Activated CD4-positive, alpha-beta memory T cell treated with anti-CD3 and anti-CD28 coated beads for 36 hours (primary cell): ENCODE data around the gene POLR2F. TPM values are rescaled to one million over a fixed set of nuclear protein-coding genes. Genes with fewer than 3 reads are reported as not detected.

Source experiments
- CTCF ChIA-PET: fragments of 350-600 bp; sonication (Branson Sonifier 250); formaldehyde crosslinking; loops from one replicate; lab custom pipeline; 2021; ENCODE audit warnings: antibody characterized with exemption, inconsistent platforms; lab: Charles Lee
- POLR2A ChIA-PET: fragments of 350-600 bp; sonication (Branson Sonifier 250); formaldehyde crosslinking; loops from one replicate; lab custom pipeline; 2021; ENCODE audit warnings: antibody characterized with exemption; lab: Charles Lee
- DNase-seq: peaks from one replicate; pipeline ENCODE4 v3.0.0-alpha.2; 2020
- H3K27ac Mint-ChIP-seq: one replicate; pipeline ENCODE4 v1.8.0; 2021; ENCODE audit warnings: mixed read lengths
- H3K27me3 Mint-ChIP-seq: one replicate; pipeline ENCODE4 v1.8.0; 2021; ENCODE audit warnings: mixed read lengths
- H3K36me3 Mint-ChIP-seq: one replicate; pipeline ENCODE4 v1.8.0; 2021; ENCODE audit warnings: mixed read lengths
- H3K4me1 Mint-ChIP-seq: one replicate; pipeline ENCODE4 v1.8.0; 2021; ENCODE audit warnings: low read depth, mixed read lengths
- H3K4me3 Mint-ChIP-seq: one replicate; pipeline ENCODE4 v1.8.0; 2021; ENCODE audit warnings: mild to moderate bottlenecking, mixed read lengths
- H3K9me3 Mint-ChIP-seq: one replicate; pipeline ENCODE4 v1.8.0; 2021; ENCODE audit warnings: mixed read lengths
- intact Hi-C: fragments of 100-400 bp; cut with micrococcal nuclease; formaldehyde crosslinking; loops from one replicate; pipeline ENCODE4 v1.15.1; 2023
- total RNA-seq, 2 experiments: library from RNA; stranded (reverse); gene quantifications; one replicate each; pipeline ENCODE4 v1.2.3, GENCODE V29; 2021

Gene POLR2F
- total RNA-seq, 2 experiments from 2014 or later, result 67.7 to 74.9 TPM

DNA sequence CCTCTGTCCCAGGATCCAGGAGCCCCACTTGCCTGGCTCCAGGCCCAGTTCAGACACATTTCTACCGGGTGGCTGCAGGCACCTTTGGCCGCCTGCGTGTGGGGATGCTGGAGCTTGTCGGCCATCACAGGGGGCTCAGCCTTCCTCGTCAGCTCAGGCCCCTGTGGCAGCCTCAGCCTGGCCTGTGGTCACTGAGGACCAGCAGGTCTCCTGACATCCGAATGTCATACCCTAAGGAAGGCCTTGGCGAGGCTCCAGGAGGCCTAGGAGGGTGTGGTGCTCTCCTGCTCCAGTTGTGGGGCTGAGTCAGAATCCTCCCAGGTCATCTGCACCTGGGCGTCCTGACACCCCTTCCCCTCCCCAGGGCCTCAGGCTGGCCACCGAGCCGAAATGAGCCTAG lies 45.7 kb downstream of the POLR2F start:
- ChIA-PET POLR2A (no interaction called here), CTCF (no interaction called here)
- Mint-ChIP-seq H3K4me1 (no peaks in the 10 kb centered on the region), H3K27ac (no peak overlapping the region), H3K4me3 (no peak overlapping the region), H3K27me3 (no peaks in the 10 kb centered on the region), H3K36me3 (no peaks in the 10 kb centered on the region), H3K9me3 (no peaks in the 10 kb centered on the region)
- DNase-seq, result no peak
- intact Hi-C loops, result no loop called here

DNA sequence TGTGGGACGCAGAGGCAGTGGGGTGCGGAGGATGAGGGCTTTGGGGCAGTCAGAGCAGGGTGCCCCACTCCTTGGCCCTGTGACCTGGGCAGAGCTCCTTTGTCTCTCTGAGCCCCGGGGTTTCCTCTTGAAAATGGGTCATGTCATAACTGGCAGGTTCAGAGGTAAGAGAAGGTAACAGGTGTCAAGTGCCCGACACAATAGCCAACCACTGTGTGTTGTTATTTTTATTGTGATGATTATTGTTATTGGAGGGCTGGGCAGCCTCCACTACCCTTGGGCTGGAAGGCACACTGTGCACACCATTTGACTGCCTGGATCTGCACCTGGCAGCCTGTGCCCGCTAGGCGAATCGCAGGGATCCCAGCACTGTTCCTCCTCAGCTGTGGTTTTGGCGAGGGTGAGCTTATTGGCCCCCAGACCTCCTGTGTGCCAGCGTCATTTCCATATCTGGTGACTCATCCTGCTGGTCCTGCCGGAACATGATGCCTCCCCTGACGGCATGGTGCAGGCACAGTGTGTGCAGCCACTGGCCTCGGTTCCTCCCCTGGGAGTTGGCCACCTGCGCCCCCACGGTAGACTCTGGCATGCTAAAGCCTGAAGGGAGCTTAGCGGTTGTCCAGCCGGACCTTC lies 46.3 kb downstream of the POLR2F start:
- peak; percentile 11 for DNase-seq
- no peaks in the 10 kb centered on the region for H3K4me1 Mint-ChIP-seq
- POLR2A ChIA-PET, result no interaction called here
- H3K9me3 Mint-ChIP-seq, result no peaks in the 10 kb centered on the region
- CTCF ChIA-PET, result no interaction called here
- no peak overlapping the region for H3K27ac Mint-ChIP-seq
- intact Hi-C loops, result no loop called here
- no peaks in the 10 kb centered on the region for H3K27me3 Mint-ChIP-seq
- H3K4me3 Mint-ChIP-seq, result no peak overlapping the region
- H3K36me3 Mint-ChIP-seq, result no peaks in the 10 kb centered on the region

DNA sequence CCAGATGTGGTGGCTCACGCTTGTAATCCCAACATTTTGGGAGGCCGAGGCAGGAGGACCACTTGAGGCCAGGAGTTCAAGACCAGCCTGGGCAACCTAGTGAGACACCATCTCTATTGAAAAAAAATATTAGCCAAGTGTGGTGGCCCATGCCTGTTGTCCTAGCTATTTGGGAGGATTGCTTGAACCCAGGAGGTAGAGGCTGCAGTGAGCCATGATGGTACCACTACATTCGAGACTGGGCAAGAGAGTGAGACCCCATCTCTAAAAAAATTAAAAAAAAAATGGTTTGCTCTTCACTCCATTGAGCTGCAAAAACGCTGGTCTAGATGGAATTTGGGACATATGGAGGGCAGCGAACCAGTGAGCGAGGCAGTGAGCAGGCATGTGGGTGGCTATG lies 52.4 kb downstream of the POLR2F start:
- Mint-ChIP-seq H3K4me3 (no peak overlapping the region), H3K36me3 (no peaks in the 10 kb centered on the region), H3K4me1 (peaks cover 4% of the 10 kb centered on the region), H3K27me3 (no peaks in the 10 kb centered on the region), H3K9me3 (no peaks in the 10 kb centered on the region), H3K27ac (no peak overlapping the region)
- ChIA-PET POLR2A (no interaction called here), CTCF (no interaction called here)
- no peak for DNase-seq
- intact Hi-C loops, result no loop called here

DNA sequence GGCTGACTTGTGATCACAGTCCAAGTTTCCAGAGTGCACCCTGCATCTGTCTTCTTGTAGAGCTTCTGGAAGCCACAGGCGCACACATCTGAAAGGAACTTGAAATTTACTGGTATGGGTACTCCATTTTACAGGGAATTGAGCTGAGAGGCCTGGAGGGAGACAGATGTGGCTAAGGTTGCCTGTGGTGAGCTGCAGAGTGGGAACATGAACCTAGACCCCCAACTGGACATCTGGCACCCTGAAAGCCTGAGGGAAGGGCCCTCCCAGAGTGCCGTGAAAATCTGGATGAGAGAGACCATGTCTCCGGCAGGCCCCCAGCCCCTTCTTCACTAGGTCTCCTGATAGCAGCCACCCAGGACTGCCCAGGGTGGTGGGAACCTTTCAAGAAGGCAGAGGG lies 53.4 kb downstream of the POLR2F start:
- Mint-ChIP-seq H3K27ac (no peak overlapping the region), H3K36me3 (no peaks in the 10 kb centered on the region), H3K4me3 (no peak overlapping the region), H3K27me3 (no peaks in the 10 kb centered on the region), H3K4me1 (peaks cover 4% of the 10 kb centered on the region), H3K9me3 (no peaks in the 10 kb centered on the region)
- CTCF ChIA-PET, result no interaction called here
- intact Hi-C loops, result no loop called here
- POLR2A ChIA-PET, result no interaction called here
- no peak for DNase-seq

DNA sequence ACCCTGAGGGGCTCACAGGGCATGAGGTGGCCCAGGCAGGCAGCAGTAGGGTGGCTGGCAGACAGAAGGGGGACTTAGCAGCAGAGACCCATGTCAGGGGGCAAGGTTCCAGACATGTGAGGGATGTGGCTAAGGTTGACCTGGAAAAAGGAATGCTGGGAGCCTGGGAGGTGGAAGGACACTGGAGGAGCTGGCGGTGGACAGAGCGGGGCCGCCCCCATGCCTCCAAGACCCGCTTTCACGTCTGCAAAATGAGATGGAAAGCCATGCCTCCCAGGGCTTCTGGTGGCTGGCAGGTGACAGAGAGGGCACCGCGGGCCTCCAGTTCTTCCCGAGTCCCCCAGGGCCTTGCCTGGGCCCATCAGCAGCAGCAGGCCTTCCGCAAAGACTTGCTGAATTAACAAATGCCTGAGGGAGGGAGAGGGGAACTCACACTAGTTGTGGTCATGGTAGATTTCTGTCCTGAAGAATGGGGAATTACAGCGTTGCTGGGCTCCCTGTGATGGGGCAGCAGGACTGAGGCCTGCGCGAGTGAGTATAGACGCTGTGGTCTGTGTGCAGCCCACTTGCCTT lies 53.9 kb downstream of the POLR2F start:
- ChIA-PET POLR2A (no interaction called here), CTCF (no interaction called here)
- no peaks in the 10 kb centered on the region for H3K27me3 Mint-ChIP-seq

DNA sequence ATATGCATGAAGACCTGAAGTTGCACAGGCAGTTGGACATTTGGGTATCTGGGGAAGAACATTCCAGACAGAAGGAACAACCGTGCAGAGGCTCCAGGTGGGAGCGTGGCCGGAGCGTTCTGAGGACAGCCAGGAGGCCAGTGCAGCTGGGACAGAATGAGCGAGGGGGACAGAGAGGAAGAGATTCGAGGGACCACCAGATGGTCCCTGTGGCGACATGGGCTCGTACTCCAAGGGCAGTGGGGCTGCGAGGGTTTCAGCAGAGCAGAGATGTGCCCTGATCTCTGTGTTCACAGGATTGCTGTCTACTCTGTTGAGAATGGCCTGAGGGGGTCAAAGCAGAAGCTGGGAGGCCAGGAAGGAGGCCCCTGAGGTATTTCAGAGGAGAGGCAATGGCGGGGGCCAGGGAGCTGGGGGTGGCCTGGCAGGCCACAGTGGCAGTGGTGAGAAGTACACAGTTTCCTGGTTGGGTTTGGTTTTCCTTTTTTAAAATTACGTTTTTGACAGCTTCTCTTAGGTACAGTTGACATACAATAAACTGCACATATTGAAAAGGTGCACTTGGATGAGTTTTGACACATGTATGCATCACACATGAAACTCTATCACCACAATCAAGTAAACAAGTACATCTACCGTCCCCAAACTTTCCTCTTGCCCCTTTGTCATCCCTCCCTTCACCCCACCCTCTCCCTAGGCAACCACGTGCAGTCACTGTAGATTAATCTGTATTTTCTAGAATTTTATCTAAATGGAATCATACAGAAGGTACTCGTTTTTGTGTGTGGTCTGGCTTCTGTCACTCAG lies 55.7 kb downstream of the POLR2F start:
- Mint-ChIP-seq H3K27ac (no peak overlapping the region), H3K4me1 (peaks cover 4% of the 10 kb centered on the region), H3K4me3 (no peak overlapping the region), H3K36me3 (no peaks in the 10 kb centered on the region), H3K9me3 (no peaks in the 10 kb centered on the region), H3K27me3 (no peaks in the 10 kb centered on the region)
- ChIA-PET POLR2A (no interaction called here), CTCF (no interaction called here)
- DNase-seq, result no peak
- intact Hi-C loops, result no loop called here

More for the DNA sequence above, 53.9 kb downstream of the POLR2F start:
- H3K9me3 Mint-ChIP-seq, result no peaks in the 10 kb centered on the region
- no peak overlapping the region for H3K4me3 Mint-ChIP-seq
- no peaks in the 10 kb centered on the region for H3K36me3 Mint-ChIP-seq
- no peak overlapping the region for H3K27ac Mint-ChIP-seq
- DNase-seq, result no peak
- intact Hi-C loops, result no loop called here
- peaks cover 4% of the 10 kb centered on the region for H3K4me1 Mint-ChIP-seq

DNA sequence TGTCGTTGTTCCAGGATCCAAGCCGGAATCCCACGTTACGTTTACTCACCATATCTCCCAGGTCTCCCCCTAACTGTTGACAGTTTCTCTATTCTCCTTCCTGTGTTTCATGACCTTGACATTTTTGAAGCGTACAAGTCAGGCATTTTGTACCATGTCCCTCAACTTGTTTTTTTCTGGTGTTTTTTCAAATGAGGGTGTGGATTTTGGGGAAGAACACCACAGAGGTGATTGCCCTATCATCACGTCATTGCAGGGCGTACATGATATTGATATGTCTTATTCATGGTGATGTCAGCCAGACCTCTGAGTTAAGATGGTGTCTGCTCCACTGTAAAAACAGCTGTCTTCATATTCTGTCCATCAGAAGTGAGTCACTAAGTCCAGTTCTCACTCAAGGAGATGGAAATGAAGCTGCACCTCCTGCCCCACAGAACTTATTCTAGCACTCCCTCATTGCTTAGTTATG lies 59.1 kb downstream of the POLR2F start:
- Mint-ChIP-seq H3K27me3 (no peaks in the 10 kb centered on the region), H3K4me1 (peaks cover 4% of the 10 kb centered on the region), H3K36me3 (no peaks in the 10 kb centered on the region), H3K4me3 (no peak overlapping the region), H3K27ac (no peak overlapping the region), H3K9me3 (no peaks in the 10 kb centered on the region)
- intact Hi-C loops, result no loop called here
- DNase-seq, result no peak
- CTCF ChIA-PET, result no interaction called here
- POLR2A ChIA-PET, result no interaction called here

DNA sequence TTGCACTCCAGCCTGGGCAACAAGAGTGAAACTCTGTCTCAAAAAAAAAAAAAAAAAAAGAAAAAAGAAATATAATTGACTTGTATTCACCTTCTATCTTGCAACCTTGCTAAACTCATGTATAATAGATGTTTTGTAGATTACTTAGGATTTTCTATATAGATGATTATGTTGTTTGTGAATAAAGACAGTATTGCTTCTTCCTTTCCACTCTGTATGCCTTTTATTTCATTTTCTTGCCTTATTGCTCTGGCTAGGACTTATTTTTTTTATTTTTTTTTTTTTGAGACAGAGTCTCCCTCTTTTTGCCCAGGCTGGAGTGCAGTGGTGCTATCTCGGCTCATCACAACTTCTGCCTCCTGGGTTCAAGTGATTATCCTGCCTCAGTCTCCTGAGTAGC lies 60.6 kb downstream of the POLR2F start:
- Mint-ChIP-seq H3K9me3 (no peaks in the 10 kb centered on the region), H3K4me3 (no peak overlapping the region), H3K4me1 (peaks cover 1% of the 10 kb centered on the region), H3K36me3 (no peaks in the 10 kb centered on the region), H3K27ac (no peak overlapping the region), H3K27me3 (no peaks in the 10 kb centered on the region)
- no peak for DNase-seq
- POLR2A ChIA-PET, result no interaction called here
- CTCF ChIA-PET, result interaction anchor here (0.9 kb wide), 1 partner anchor 38 kb away, joined by 3 read pairs; no protein-coding TSS in a partner anchor
- intact Hi-C loops, result no loop called here

DNA sequence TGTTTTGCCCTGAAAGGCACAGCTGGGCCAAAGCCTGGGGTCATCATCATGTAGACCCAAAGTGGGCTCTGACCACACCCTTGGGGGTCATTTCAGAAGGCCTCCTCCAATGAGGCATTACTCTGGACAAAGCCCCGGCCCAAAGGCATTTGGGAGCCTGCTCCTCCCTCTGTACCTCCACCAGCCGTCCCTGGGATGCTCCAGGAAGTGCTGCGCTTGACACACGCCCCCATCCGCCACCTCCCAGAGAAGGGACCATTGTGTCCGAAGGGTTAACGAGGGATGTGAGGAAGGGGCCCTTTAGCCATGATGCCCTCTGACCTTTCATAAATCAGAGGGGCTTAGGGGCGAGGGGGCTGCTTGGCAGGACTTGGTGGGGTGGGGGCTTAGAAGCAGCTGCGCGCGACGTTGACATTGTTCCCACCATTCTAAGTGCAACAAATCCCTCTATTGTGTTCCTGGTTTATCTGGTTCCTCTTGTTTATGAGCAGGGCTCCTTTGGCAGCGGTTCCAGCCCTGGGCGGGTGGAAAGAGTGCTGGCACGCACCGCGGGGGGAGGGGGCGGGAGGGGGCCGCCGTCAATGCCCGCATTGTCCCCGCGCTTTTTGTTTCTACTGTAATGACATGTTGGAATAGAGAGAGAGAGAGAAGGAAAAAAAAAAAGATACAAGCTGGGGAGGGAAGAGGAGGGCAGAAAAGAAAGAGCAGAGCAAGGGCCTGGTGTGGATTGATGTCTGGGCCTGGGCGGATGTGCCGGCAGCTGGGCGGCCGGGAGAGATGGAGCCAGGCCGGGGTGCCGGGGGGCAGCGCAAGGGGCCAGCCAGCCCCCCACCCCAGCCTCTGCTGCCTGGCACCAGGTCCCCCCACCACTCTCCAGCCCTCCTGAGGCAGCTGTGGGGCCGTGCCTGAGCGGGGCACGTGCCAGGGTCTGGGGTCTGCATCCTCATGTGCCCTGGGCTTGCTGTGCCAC lies 63.0 kb downstream of the POLR2F start:
- no peaks in the 10 kb centered on the region for H3K9me3 Mint-ChIP-seq
- CTCF ChIA-PET, result no interaction called here
- H3K27me3 Mint-ChIP-seq, result no peaks in the 10 kb centered on the region
- no peaks in the 10 kb centered on the region for H3K36me3 Mint-ChIP-seq
- H3K4me3 Mint-ChIP-seq, result no peak overlapping the region
- no peak overlapping the region for H3K27ac Mint-ChIP-seq
- no peaks in the 10 kb centered on the region for H3K4me1 Mint-ChIP-seq
- no peak for DNase-seq
- POLR2A ChIA-PET, result no interaction called here
- intact Hi-C loops, result no loop called here

DNA sequence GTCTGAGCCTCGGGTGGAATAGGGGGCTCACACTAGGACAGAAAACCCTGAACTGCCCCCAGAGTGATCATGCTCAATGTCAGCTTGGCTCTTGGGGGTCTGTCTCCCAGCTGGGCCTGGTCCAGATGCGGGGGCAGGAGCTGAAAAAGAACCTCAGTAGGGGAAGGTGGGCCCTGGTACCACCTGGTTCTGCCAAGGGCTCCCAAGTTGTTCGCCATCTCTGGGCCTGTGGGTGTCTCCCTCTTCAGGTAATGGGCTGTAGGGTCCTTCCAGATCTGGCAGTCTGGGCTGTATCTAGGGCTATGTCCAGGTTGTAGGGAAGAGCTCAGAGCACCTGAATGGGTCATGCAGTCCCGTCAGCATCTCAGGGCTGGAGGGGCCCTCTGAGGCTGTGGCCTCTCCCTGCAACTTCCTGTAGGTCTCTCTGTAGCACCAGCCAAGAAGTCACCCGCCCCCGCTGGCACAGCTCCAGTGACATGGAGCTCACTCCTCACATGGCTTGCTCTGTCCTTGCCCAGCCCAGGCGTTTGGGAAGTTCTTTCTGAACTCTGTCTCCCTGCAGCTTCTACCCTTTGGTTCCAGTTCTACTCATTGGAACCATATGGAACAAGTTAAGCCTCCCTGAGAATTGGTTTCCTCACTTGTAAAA lies 63.9 kb downstream of the POLR2F start:
- Mint-ChIP-seq H3K4me1 (no peaks in the 10 kb centered on the region), H3K4me3 (no peak overlapping the region), H3K36me3 (no peaks in the 10 kb centered on the region), H3K27ac (no peak overlapping the region), H3K27me3 (no peaks in the 10 kb centered on the region), H3K9me3 (no peaks in the 10 kb centered on the region)
- no peak for DNase-seq
- intact Hi-C loops, result no loop called here
- CTCF ChIA-PET, result no interaction called here
- POLR2A ChIA-PET, result no interaction called here

DNA sequence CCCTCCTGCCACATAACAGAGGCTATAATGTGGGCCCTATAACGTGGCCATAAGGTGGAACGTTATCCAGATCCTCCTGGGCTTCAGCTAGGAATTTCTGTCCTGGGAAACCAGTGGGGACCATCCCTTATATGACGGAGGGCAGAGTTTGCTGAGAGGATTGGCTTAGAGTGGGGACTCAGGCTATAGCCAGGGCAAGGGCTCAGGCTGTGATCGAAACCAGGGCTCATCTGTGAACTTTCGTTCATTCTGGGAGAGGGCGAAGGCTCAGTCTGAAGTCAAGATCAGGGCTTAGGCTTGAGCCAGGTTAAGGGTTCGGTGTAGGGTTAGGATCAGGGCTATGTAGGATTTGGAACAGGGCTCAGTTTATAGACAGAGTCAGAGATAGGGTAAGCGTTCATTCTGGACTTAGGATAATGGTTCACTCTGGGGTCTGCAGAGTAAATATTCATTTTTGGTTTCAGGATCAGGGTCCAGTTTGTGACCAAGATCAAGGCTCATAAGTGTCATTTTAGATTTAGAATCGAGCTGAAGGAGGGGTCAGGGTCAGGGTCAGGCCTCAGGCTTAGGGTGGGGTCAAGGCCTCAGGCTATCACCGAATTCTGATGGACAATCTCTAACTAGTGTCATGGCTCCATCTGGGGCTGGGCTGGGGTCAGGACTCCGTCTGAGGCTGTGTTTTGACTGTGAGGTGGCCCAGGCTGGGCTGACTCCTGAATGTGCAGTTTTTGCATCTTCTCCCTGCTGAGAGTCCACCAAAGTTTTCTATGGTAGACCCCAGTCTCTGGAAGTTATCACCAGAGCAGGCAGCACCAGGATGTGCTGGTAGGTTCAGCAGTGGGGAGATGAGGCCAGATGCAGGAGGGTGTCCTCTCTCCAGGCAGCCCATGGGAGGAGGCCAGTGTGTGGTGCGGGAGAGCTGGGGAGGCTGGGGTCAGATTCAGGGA lies 64.7 kb downstream of the POLR2F start:
- intact Hi-C loops, result no loop called here
- no peaks in the 10 kb centered on the region for H3K27me3 Mint-ChIP-seq
- H3K36me3 Mint-ChIP-seq, result no peaks in the 10 kb centered on the region
- no peak overlapping the region for H3K27ac Mint-ChIP-seq
- H3K4me1 Mint-ChIP-seq, result no peaks in the 10 kb centered on the region
- H3K4me3 Mint-ChIP-seq, result no peak overlapping the region
- ChIA-PET CTCF (no interaction called here), POLR2A (no interaction called here)
- DNase-seq, result no peak
- H3K9me3 Mint-ChIP-seq, result no peaks in the 10 kb centered on the region
